H1 (cell line): ENCODE results near the gene EXOC6.

Experiments
- CHD1 ChIP-seq: IDR thresholded peaks from 2 replicates; pipeline ENCODE4 v1.6.1; 2012; ENCODE audit warnings: low read depth, low read length, improper control_type of control experiment
- EZH2 ChIP-seq: fragments of 200-600 bp; sonication (generic); IDR thresholded peaks from 2 replicates; pipeline ENCODE4 v1.7.1; 2012; ENCODE audit warnings: low read depth, mild to moderate bottlenecking, moderate library complexity, low read length, inconsistent platforms; ENCODE audit not compliant: severe bottlenecking
- RAD21 ChIP-seq, 2 experiments: IDR thresholded peaks in 1 of 2; conservative IDR thresholded peaks in 1 of 2; 2 replicates each; pipeline ENCODE4 v1.6.1; 2011; ENCODE audit warnings: low read depth in 2 of 2, low read length in 2 of 2, improper control_type of control experiment in 1 of 2, inconsistent platforms in 1 of 2, mild to moderate bottlenecking in 1 of 2, moderate library complexity in 1 of 2
- SRF ChIP-seq: IDR thresholded peaks from 2 replicates; pipeline ENCODE4 v1.6.1; 2011; ENCODE audit warnings: mild to moderate bottlenecking, low read depth, low read length, moderate library complexity
- TAF1 ChIP-seq: IDR thresholded peaks from 2 replicates; pipeline ENCODE4 v1.6.1; 2011; ENCODE audit warnings: mild to moderate bottlenecking, low read depth, low read length
- YY1 ChIP-seq: IDR thresholded peaks from 2 replicates; pipeline ENCODE4 v1.6.1; 2011; ENCODE audit warnings: low read depth, mild to moderate bottlenecking, low read length
- TF ChIP-seq, protein P1 (sequence below): IDR thresholded peaks from 2 replicates; pipeline ENCODE4 v1.6.1; 2011; ENCODE audit warnings: low read depth, mild to moderate bottlenecking, low read length; ENCODE audit not compliant: insufficient read depth
- TF ChIP-seq, protein P2 (sequence below), 3 experiments: IDR thresholded peaks; 1 replicate in 2 of 3; 2 replicates in 1 of 3; pipeline versions ENCODE4 v1.5.1 to v1.6.1; 2011; ENCODE audit warnings: low read length in 3 of 3, mild to moderate bottlenecking in 3 of 3, inconsistent platforms in 2 of 3, low read depth in 1 of 3, moderate library complexity in 1 of 3; ENCODE audit not compliant: insufficient read depth in 1 of 3; ENCODE audit errors: control extremely low read depth in 1 of 3
- TF ChIP-seq, protein P3 (sequence below): IDR thresholded peaks from 2 replicates; pipeline ENCODE4 v1.6.1; 2012; ENCODE audit warnings: inconsistent platforms

DNA sequence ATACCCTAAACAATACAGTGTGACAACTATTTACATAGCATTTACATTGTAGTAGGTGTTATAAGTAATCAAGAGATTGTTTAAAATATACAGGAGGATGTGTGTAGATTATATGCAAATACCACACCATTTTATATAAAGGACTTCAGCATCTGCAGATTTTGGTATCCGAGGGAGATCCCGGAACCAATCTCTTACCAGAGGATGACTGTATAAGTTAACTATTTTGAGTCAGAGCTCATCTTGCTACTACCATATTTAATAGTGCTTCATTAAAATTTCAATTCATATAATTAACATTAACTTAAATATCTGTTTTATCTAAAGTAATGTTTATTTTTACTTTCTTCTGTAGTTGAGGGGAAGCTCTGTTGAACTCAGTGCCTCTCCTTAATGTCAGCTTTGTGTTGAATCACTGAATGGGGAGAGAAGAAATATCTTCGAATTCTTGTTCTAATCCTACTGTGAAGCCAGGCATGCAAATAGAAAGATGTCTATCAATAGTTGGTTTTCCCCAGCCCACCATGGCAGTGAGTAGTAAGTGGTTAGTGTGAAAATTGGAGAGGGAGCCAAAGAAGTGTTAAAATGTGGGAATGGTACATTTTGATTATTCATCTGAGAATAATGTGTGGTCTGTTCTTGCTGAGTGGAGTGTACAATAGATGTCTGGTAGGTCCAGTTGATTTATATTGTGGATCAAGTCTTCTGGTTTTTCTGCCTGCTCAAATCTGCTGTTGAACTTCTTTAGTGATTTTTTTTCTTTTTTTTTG is 122.2 kb downstream of the EXOC6 start:
- no peak for TF ChIP-seq YY1
- TF ChIP-seq, protein P1, sequence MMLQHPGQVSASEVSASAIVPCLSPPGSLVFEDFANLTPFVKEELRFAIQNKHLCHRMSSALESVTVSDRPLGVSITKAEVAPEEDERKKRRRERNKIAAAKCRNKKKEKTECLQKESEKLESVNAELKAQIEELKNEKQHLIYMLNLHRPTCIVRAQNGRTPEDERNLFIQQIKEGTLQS: no peak
- TF ChIP-seq RAD21 (IDR thresholded peaks at IDR 0.05 in 1 of 2, conservative IDR thresholded peaks at IDR 0.05 in 1 of 2; ENCODE audit: low read depth in 2 of 2, low read length in 2 of 2): no peak
- no peak for TF ChIP-seq EZH2
- TF ChIP-seq TAF1: no peak
- TF ChIP-seq, protein P2, sequence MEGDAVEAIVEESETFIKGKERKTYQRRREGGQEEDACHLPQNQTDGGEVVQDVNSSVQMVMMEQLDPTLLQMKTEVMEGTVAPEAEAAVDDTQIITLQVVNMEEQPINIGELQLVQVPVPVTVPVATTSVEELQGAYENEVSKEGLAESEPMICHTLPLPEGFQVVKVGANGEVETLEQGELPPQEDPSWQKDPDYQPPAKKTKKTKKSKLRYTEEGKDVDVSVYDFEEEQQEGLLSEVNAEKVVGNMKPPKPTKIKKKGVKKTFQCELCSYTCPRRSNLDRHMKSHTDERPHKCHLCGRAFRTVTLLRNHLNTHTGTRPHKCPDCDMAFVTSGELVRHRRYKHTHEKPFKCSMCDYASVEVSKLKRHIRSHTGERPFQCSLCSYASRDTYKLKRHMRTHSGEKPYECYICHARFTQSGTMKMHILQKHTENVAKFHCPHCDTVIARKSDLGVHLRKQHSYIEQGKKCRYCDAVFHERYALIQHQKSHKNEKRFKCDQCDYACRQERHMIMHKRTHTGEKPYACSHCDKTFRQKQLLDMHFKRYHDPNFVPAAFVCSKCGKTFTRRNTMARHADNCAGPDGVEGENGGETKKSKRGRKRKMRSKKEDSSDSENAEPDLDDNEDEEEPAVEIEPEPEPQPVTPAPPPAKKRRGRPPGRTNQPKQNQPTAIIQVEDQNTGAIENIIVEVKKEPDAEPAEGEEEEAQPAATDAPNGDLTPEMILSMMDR (IDR thresholded peaks at IDR 0.05; ENCODE audit: control extremely low read depth in 1 of 3, insufficient read depth in 1 of 3, low read depth in 1 of 3, low read length in 3 of 3): no peak
- TF ChIP-seq SRF: no peak
- no peak for TF ChIP-seq CHD1
- TF ChIP-seq, protein P3, sequence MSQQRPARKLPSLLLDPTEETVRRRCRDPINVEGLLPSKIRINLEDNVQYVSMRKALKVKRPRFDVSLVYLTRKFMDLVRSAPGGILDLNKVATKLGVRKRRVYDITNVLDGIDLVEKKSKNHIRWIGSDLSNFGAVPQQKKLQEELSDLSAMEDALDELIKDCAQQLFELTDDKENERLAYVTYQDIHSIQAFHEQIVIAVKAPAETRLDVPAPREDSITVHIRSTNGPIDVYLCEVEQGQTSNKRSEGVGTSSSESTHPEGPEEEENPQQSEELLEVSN: no peak
